Sigmoid colon (tissue), 7 donors: ENCODE measurements around the gene RINL. TPM values are rescaled to one million over a fixed set of nuclear protein-coding genes. Genes with fewer than 3 reads are reported as not detected.

ENCODE experiments used
- DNase-seq: peaks from one replicate; pipeline ENCODE4 v3.0.0-alpha.2; 2019
- H3K27ac ChIP-seq, 4 donors: fragments of 200-600 bp; sonication (generic); one replicate each; pipeline ENCODE4 v1.5.1; 2016 to 2019; ENCODE audit warnings: mild to moderate bottlenecking in 1 of 4
- H3K27me3 ChIP-seq, 3 donors: fragments of 200-600 bp; sonication (generic); one replicate each; pipeline ENCODE4 v1.5.1; 2019; ENCODE audit warnings: mild to moderate bottlenecking in 1 of 3
- H3K36me3 ChIP-seq, 4 donors: fragments of 200-600 bp; sonication (generic); one replicate each; pipeline ENCODE4 v1.5.1; 2016 to 2019
- H3K4me1 ChIP-seq, 4 donors: fragments of 200-600 bp; sonication (generic); one replicate each; pipeline ENCODE4 v1.5.1; 2017 to 2019
- H3K4me3 ChIP-seq, 4 donors: fragments of 200-600 bp; sonication (generic); one replicate each; pipeline ENCODE4 v1.5.1; 2017 to 2019; ENCODE audit warnings: mild to moderate bottlenecking in 2 of 4, moderate library complexity in 1 of 4
- H3K9me3 ChIP-seq, 4 donors: fragments of 200-600 bp in 3 of 4; sonication (generic) in 3 of 4; one replicate each; pipeline versions ENCODE4 v1.5.1 to v1.6.1; 2013 to 2019
- CTCF ChIP-seq, 4 experiments: fragments of 450-650 bp in 3 of 4; fragments of 200-600 bp in 1 of 4; IDR thresholded peaks; one replicate each; pipeline ENCODE4 v1.5.1; 2016 to 2019; ENCODE audit warnings: antibody characterized with exemption in 4 of 4, mild to moderate bottlenecking in 3 of 4, moderate library complexity in 2 of 4
- EP300 ChIP-seq, 4 donors: sonication (generic); formaldehyde crosslinking; IDR thresholded peaks; one replicate each; pipeline ENCODE4 v1.6.1; 2017; ENCODE audit warnings: antibody characterized with exemption in 4 of 4
- POLR2A ChIP-seq, 2 donors: fragments of 450-650 bp; IDR thresholded peaks; one replicate each; pipeline ENCODE4 v1.6.1; 2016; ENCODE audit warnings: antibody characterized with exemption in 2 of 2, mild to moderate bottlenecking in 2 of 2, moderate library complexity in 2 of 2
- POLR2AphosphoS5 ChIP-seq, 4 donors: sonication (generic); formaldehyde crosslinking; IDR thresholded peaks; one replicate each; pipeline ENCODE4 v1.6.1; 2017; ENCODE audit warnings: antibody characterized with exemption in 4 of 4
- WGBS, 2 donors: extraction: QIAGEN DNeasy Blood & Tissue Kit; methylation state at CpG; one replicate each; pipeline ENCODE4 v1.1.7; 2013; 5-methylcytosine and 5-hydroxymethylcytosine counted together
- intact Hi-C: fragments of 100-400 bp; cut with DNase I; formaldehyde crosslinking; loops from one replicate; pipeline ENCODE4 v1.15.1; 2023
- polyA plus RNA-seq, 3 donors: library from polyadenylated mRNA; stranded (reverse); fragments of 200-250 nt; gene quantifications; one replicate each; pipeline ENCODE4 v1.2.3, GENCODE V29; 2013
- total RNA-seq, 4 donors: library from RNA; depleted of rRNA; stranded (reverse); fragments of >200 nt; gene quantifications; one replicate each; pipeline ENCODE4 v1.1.0, GENCODE V29; 2016
- donor health status: healthy with polysubstance abuse.
- donor health status: Bipolar disorder and iron deficiency.
- donor health status: healthy.

Gene RINL
- total and polyA plus RNA-seq, 7 donors, result 3.5 to 17.6 (median 4.8) TPM

GRCh38 chr19:38836983-38837626 lies 41.0 kb downstream of the RINL start:
- peak overlapping the region in 1 of 4 donors; percentile 7 for H3K27ac ChIP-seq
- intact Hi-C loops, result loop anchor here (1.0 to 10.0 kb wide), 2 partner anchors 10 to 192 kb away; partner anchors contain the start of gene ACTN4
- peaks cover 0 to 26% (median 20%) of the 10 kb centered on the region in 4 donors for H3K4me1 ChIP-seq
- WGBS, 2 donors, result 88 to 94% methylated on average over 6 of the region's 6 CpGs
- H3K36me3 ChIP-seq, result peaks cover 49 to 69% (median 58%) of the 10 kb centered on the region in 4 donors
- H3K27me3 ChIP-seq, result no peaks in the 10 kb centered on the region
- no peak for DNase-seq
- no peaks in the 10 kb centered on the region for H3K9me3 ChIP-seq
- H3K4me3 ChIP-seq, result no peak overlapping the region
- TF ChIP-seq CTCF (IDR thresholded peaks at IDR 0.05) (no peak), EP300 (IDR thresholded peaks at IDR 0.05) (no peak), POLR2A (IDR thresholded peaks at IDR 0.05) (no peak), POLR2AphosphoS5 (IDR thresholded peaks at IDR 0.05) (no peak)

- Histone ChIP-seq H3K9me3 (no peaks in the 10 kb centered on the region), H3K4me3 (no peak overlapping the region), H3K27me3 (no peaks in the 10 kb centered on the region), H3K27ac (peak overlapping the region in 3 of 4 donors; percentile 61 to 98 (median 96)), H3K4me1 (peaks cover 0 to 26% (median 21%) of the 10 kb centered on the region in 4 donors), H3K36me3 (peaks cover 42 to 62% (median 51%) of the 10 kb centered on the region in 4 donors)
- no peak for DNase-seq
- TF ChIP-seq EP300 (IDR thresholded peaks at IDR 0.05), result no peak
- no peak for TF ChIP-seq POLR2AphosphoS5 (IDR thresholded peaks at IDR 0.05)
- TF ChIP-seq POLR2A (IDR thresholded peaks at IDR 0.05), result no peak
- TF ChIP-seq CTCF (IDR thresholded peaks at IDR 0.05), result no peak
- WGBS, 2 donors, result 71 to 83% methylated on average over 8 of the region's 8 CpGs
- intact Hi-C loops, result loop anchor here (1.0 to 10.0 kb wide), 2 partner anchors 11 to 192 kb away; partner anchors contain the start of gene ACTN4
These were observed 41.7 kb downstream of the RINL start for GRCh38 chr19:38836159-38836982.

- Histone ChIP-seq H3K9me3 (no peaks in the 10 kb centered on the region), H3K36me3 (peaks cover 25 to 53% (median 39%) of the 10 kb centered on the region in 4 donors), H3K4me3 (no peak overlapping the region), H3K27ac (peak overlapping the region; percentile 6 to 98 (median 78)), H3K27me3 (no peaks in the 10 kb centered on the region), H3K4me1 (peaks cover 0 to 39% (median 33%) of the 10 kb centered on the region in 4 donors)
- intact Hi-C loops, result loop anchor here (5.0 to 10.0 kb wide), 3 partner anchors 97 to 190 kb away; partner anchors contain the start of gene ACTN4
- WGBS, 2 donors, result 94 to 95% methylated on average over 6 of the region's 6 CpGs
- no peak for TF ChIP-seq EP300 (IDR thresholded peaks at IDR 0.05)
- TF ChIP-seq POLR2A (IDR thresholded peaks at IDR 0.05), result no peak
- TF ChIP-seq POLR2AphosphoS5 (IDR thresholded peaks at IDR 0.05), result no peak
- TF ChIP-seq CTCF (IDR thresholded peaks at IDR 0.05), result no peak
- no peak for DNase-seq
These were observed 43.5 kb downstream of the RINL start for GRCh38 chr19:38834590-38834989.

- Histone ChIP-seq H3K36me3 (peaks cover 20 to 53% (median 39%) of the 10 kb centered on the region in 4 donors), H3K27ac (peak overlapping the region in 3 of 4 donors; percentile 92 to 98 (median 96)), H3K4me3 (no peak overlapping the region), H3K9me3 (no peaks in the 10 kb centered on the region), H3K4me1 (peaks cover 0 to 41% (median 33%) of the 10 kb centered on the region in 4 donors), H3K27me3 (no peaks in the 10 kb centered on the region)
- intact Hi-C loops, result loop anchor here (5.0 to 10.0 kb wide), 3 partner anchors 97 to 189 kb away; partner anchors contain the start of gene ACTN4
- DNase-seq, result no peak
- no peak for TF ChIP-seq CTCF (IDR thresholded peaks at IDR 0.05)
- TF ChIP-seq POLR2A (IDR thresholded peaks at IDR 0.05), result no peak
- no peak for TF ChIP-seq EP300 (IDR thresholded peaks at IDR 0.05)
- no peak for TF ChIP-seq POLR2AphosphoS5 (IDR thresholded peaks at IDR 0.05)
- 89% methylated on average over 4 of the region's 4 CpGs for WGBS, 2 donors
These were observed 44.0 kb downstream of the RINL start for GRCh38 chr19:38834104-38834490.
